ENCODE results near the gene BHLHE40. TPM values are rescaled to one million over a fixed set of nuclear protein-coding genes. Genes with fewer than 3 reads are reported as not detected.

BHLHE40 gene
- total and polyA plus RNA-seq, 2 of the 13 experiments (the other 11 are each of a cell fraction or from before 2014, with no cell fraction given), result 1.8 to 51.0 TPM

DNA sequence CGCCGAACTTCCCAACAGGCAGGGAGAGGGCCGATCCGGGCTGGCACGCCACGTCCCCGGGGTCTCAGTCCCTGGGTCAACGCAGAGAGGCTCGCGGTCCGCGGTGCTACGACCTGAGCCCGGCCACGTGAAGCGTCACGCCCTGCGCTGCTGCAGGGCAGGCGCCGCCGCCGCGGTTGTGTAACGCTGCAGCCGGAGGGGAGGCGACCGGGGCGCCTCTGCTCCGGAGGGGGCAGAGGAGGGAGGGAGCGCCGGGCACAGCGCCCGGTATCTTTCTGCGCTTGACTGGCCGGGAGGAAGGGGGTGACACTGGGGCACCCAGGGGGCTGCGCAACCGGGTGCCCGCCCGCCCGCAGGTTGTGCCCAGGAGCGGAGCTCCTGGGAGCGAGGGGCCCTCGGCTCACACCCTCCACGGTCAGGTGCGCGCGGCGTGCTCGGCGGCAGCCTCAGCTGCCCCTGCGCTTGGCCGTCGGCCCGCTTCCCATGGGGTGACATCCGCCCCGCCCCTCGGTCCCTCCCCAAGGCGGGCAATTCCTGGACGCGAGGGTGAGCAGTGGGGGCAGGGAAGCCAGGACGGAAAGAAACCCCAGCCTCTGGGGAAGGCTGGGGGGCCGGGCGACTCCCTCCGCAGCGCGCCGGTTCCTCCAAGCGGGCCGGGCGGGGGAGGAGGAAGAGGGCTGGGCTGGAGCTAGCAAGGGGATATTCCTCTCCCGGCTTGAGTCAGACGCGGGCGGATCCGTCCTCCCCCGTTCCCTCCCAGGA, 852 bp upstream of the BHLHE40 start (continued):
- TF ChIP-seq ZNF674 (CRISPR knock-in tag; IDR thresholded peaks at IDR 0.05; ENCODE audit: low read depth) (0 out of 2 replicates have a peak, but pooled peaks have one; percentile 55), ZNF776 (CRISPR knock-in tag; IDR thresholded peaks at IDR 0.05) (peak; percentile 68; the same call in 1 of the 2 replicates), NCOA2 (CRISPR knock-in tag; IDR thresholded peaks at IDR 0.05) (peak; percentile 91), ATRX (CRISPR knock-in tag; IDR thresholded peaks at IDR 0.05; ENCODE audit: borderline replicate concordance) (no peak), PTBP1 (IDR thresholded peaks at IDR 0.05; ENCODE audit: low read depth, low read length, poor library complexity, severe bottlenecking) (peak; percentile 11), NAIF1 (CRISPR knock-in tag; IDR thresholded peaks at IDR 0.05; ENCODE audit: borderline replicate concordance) (no peak), GZF1 (CRISPR knock-in tag; IDR thresholded peaks at IDR 0.05) (no peak; the same call in 1 of the 2 replicates), ISX (CRISPR knock-in tag; conservative IDR thresholded peaks at IDR 0.05) (no peak), SALL2 (CRISPR knock-in tag; IDR thresholded peaks at IDR 0.05) (no peak; the same call in 1 of the 2 replicates), RXRA (CRISPR knock-in tag; IDR thresholded peaks at IDR 0.05) (peak; percentile 99), ZNF260 (CRISPR knock-in tag; IDR thresholded peaks at IDR 0.05; ENCODE audit: borderline replicate concordance, low read depth) (no peak), MXD3 (CRISPR knock-in tag; IDR thresholded peaks at IDR 0.05) (peak; percentile 82), ZNF850 (CRISPR knock-in tag; conservative IDR thresholded peaks at IDR 0.05) (0 out of 2 replicates have a peak, but pooled peaks have one; percentile 17), AHR (CRISPR knock-in tag; IDR thresholded peaks at IDR 0.05) (0 out of 2 replicates have a peak, but pooled peaks have one; percentile 75), TRIM24 (CRISPR knock-in tag; IDR thresholded peaks at IDR 0.05) (no peak; the same call in 1 of the 2 replicates), ZFP36 (IDR thresholded peaks at IDR 0.05; ENCODE audit: borderline replicate concordance, low read depth, low read length, partially characterized antibody) (no peak), HOXA5 (CRISPR knock-in tag; IDR thresholded peaks at IDR 0.05) (peak; percentile 45; the same call in 1 of the 2 replicates), ZSCAN9 (CRISPR knock-in tag; IDR thresholded peaks at IDR 0.05; ENCODE audit: borderline replicate concordance) (peak; percentile 30), ZNF276 (CRISPR knock-in tag; IDR thresholded peaks at IDR 0.05; ENCODE audit: low read depth) (0 out of 2 replicates have a peak, but pooled peaks have one; percentile 46)
- TF ChIP-seq, protein P1, sequence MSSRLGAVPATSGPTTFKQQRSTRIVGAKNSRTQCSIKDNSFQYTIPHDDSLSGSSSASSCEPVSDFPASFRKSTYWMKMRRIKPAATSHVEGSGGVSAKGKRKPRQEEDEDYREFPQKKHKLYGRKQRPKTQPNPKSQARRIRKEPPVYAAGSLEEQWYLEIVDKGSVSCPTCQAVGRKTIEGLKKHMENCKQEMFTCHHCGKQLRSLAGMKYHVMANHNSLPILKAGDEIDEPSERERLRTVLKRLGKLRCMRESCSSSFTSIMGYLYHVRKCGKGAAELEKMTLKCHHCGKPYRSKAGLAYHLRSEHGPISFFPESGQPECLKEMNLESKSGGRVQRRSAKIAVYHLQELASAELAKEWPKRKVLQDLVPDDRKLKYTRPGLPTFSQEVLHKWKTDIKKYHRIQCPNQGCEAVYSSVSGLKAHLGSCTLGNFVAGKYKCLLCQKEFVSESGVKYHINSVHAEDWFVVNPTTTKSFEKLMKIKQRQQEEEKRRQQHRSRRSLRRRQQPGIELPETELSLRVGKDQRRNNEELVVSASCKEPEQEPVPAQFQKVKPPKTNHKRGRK (CRISPR knock-in tag; IDR thresholded peaks at IDR 0.05), result no peak
- TF ChIP-seq, protein P2, sequence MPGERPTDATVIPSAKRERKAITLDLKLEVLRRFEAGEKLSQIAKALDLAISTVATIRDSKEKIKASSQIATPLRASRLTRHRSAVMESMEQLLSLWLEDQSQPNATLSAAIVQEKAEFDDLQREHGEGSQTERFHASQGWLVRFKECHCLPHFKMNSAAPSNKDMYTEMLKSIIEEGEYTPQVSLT (CRISPR knock-in tag; IDR thresholded peaks at IDR 0.05; ENCODE audit: borderline replicate concordance, low read depth), result 0 out of 2 replicates have a peak, but pooled peaks have one; percentile 10
- TF ChIP-seq, protein P3, sequence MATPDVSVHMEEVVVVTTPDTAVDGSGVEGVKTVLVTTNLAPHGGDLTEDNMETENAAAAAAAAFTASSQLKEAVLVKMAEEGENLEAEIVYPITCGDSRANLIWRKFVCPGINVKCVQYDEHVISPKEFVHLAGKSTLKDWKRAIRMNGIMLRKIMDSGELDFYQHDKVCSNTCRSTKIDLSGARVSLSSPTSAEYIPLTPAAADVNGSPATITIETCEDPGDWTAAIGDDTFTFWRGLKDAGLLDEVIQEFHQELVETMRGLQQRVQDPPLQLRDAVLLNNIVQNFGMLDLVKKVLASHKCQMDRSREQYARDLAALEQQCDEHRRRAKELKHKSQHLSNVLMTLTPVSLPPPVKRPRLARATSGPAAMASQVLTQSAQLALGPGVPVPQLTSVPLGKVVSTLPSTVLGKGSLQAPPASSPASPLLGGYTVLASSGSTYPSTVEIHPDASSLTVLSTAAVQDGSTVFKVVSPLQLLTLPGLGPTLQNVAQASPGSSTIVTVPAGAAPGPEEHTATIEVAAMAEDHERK (CRISPR knock-in tag; IDR thresholded peaks at IDR 0.05; ENCODE audit: low read depth), result peak; percentile 43; the same call in 1 of the 2 replicates
